ENCODE measurements around the gene SLC6A1. TPM values are rescaled to one million over a fixed set of nuclear protein-coding genes. Genes with fewer than 3 reads are reported as not detected.

The SLC6A1 gene
- total and polyA plus RNA-seq, 2 of the 13 experiments (the other 11 are each of a cell fraction or from before 2014, with no cell fraction given): not detected

GRCh38 chr3:11047500-11047899, 55.0 kb downstream of the SLC6A1 start (continued):
- TF ChIP-seq ZNF407 (CRISPR knock-in tag; IDR thresholded peaks at IDR 0.05; ENCODE audit: not compliant biosample characterization) (no peak), FOXK1 (CRISPR knock-in tag; IDR thresholded peaks at IDR 0.05; ENCODE audit: borderline replicate concordance, low read depth) (no peak), NFKB2 (CRISPR knock-in tag; IDR thresholded peaks at IDR 0.05; ENCODE audit: borderline replicate concordance) (no peak), SKI (IDR thresholded peaks at IDR 0.05; ENCODE audit: partially characterized antibody) (no peak), TEAD2 (CRISPR knock-in tag; IDR thresholded peaks at IDR 0.05) (no peak), ZNF33A (CRISPR knock-in tag; IDR thresholded peaks at IDR 0.05; ENCODE audit: borderline replicate concordance) (no peak), CREM (IDR thresholded peaks at IDR 0.05) (no peak), CREM (CRISPR knock-in tag; IDR thresholded peaks at IDR 0.05) (no peak), TRIM22 (IDR thresholded peaks at IDR 0.05) (no peak), TBP (CRISPR knock-in tag; IDR thresholded peaks at IDR 0.05) (no peak), ZBTB42 (CRISPR knock-in tag; IDR thresholded peaks at IDR 0.05) (no peak), ARNTL (CRISPR knock-in tag; IDR thresholded peaks at IDR 0.05) (no peak), GLI4 (CRISPR knock-in tag; IDR thresholded peaks at IDR 0.05; ENCODE audit: borderline replicate concordance) (no peak)
- TF ChIP-seq, protein P1, sequence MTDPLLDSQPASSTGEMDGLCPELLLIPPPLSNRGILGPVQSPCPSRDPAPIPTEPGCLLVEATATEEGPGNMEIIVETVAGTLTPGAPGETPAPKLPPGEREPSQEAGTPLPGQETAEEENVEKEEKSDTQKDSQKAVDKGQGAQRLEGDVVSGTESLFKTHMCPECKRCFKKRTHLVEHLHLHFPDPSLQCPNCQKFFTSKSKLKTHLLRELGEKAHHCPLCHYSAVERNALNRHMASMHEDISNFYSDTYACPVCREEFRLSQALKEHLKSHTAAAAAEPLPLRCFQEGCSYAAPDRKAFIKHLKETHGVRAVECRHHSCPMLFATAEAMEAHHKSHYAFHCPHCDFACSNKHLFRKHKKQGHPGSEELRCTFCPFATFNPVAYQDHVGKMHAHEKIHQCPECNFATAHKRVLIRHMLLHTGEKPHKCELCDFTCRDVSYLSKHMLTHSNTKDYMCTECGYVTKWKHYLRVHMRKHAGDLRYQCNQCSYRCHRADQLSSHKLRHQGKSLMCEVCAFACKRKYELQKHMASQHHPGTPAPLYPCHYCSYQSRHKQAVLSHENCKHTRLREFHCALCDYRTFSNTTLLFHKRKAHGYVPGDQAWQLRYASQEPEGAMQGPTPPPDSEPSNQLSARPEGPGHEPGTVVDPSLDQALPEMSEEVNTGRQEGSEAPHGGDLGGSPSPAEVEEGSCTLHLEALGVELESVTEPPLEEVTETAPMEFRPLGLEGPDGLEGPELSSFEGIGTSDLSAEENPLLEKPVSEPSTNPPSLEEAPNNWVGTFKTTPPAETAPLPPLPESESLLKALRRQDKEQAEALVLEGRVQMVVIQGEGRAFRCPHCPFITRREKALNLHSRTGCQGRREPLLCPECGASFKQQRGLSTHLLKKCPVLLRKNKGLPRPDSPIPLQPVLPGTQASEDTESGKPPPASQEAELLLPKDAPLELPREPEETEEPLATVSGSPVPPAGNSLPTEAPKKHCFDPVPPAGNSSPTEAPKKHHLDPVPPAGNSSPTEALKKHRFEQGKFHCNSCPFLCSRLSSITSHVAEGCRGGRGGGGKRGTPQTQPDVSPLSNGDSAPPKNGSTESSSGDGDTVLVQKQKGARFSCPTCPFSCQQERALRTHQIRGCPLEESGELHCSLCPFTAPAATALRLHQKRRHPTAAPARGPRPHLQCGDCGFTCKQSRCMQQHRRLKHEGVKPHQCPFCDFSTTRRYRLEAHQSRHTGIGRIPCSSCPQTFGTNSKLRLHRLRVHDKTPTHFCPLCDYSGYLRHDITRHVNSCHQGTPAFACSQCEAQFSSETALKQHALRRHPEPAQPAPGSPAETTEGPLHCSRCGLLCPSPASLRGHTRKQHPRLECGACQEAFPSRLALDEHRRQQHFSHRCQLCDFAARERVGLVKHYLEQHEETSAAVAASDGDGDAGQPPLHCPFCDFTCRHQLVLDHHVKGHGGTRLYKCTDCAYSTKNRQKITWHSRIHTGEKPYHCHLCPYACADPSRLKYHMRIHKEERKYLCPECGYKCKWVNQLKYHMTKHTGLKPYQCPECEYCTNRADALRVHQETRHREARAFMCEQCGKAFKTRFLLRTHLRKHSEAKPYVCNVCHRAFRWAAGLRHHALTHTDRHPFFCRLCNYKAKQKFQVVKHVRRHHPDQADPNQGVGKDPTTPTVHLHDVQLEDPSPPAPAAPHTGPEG (CRISPR knock-in tag; IDR thresholded peaks at IDR 0.05): no peak

Measured in HepG2 (cell line).